ENCODE measurements around the gene TKT. TPM values are rescaled to one million over a fixed set of nuclear protein-coding genes. Genes with fewer than 3 reads are reported as not detected.
A peak's percentile ranks its signal among the peaks of the same experiment; 100 is the strongest.
"Not testable (repeated sequence)": the region's sequence is repeated elsewhere in the genome, so short reads cannot be mapped to it uniquely, and the experiment has no call there.

The TKT gene
- total and polyA plus RNA-seq, 4 donors = 351 to 498 (median 456) TPM

- Histone ChIP-seq H3K36me3 (ENCODE audit: control insufficient read depth in 4 of 4, insufficient read depth in 4 of 4, low read length in 4 of 4) (peaks cover 0 to 1% (median 0%) of the 10 kb centered on the region in 4 donors), H3K4me3 (peak overlapping the region; percentile 96), H3K9ac (ENCODE audit: insufficient read depth in 1 of 2, low read length in 2 of 2) (peak overlapping the region in 1 of 2 donors; percentile 61), H3K27me3 (ENCODE audit: control insufficient read depth in 3 of 3, insufficient read depth in 3 of 3, low read length in 2 of 3) (no peaks in the 10 kb centered on the region), H3K4me1 (ENCODE audit: control insufficient read depth in 5 of 5, insufficient read depth in 5 of 5, low read length in 5 of 5) (peaks cover 3 to 23% (median 18%) of the 10 kb centered on the region in 5 donors), H3K27ac (ENCODE audit: low read depth in 1 of 2, low read length in 1 of 2) (peak overlapping the region in 1 of 2 donors; percentile 65), H3K9me3 (ENCODE audit: control insufficient read depth in 4 of 4, insufficient read depth in 3 of 4, low read length in 3 of 4) (no peaks in the 10 kb centered on the region)
- no peak for TF ChIP-seq CTCF (IDR thresholded peaks at IDR 0.05; ENCODE audit: control extremely low read depth, extremely low read depth)
- WGBS, 2 donors = 50% methylated on average over 7 of the region's 7 CpGs
- DNase-seq = no peak
- no peak for ATAC-seq (ENCODE audit: insufficient read depth, low FRiP score)
Observed at GRCh38 chr3:53253707-53254508, 1.9 kb downstream of the TKT start.

GRCh38 chr3:53252947-53253322 is 2.9 kb downstream of the TKT start:
- not testable (repeated sequence) for DNase-seq; ATAC-seq (ENCODE audit: insufficient read depth, low FRiP score); H3K36me3 ChIP-seq (ENCODE audit: control insufficient read depth in 4 of 4, insufficient read depth in 4 of 4, low read length in 4 of 4); H3K4me3 ChIP-seq; H3K27me3 ChIP-seq (ENCODE audit: control insufficient read depth in 3 of 3, insufficient read depth in 3 of 3, low read length in 2 of 3); H3K9me3 ChIP-seq (ENCODE audit: control insufficient read depth in 4 of 4, insufficient read depth in 3 of 4, low read length in 3 of 4)
- H3K27ac ChIP-seq (ENCODE audit: low read depth in 1 of 2, low read length in 1 of 2) = peak overlapping the region in 1 of 2 donors; percentile 65
- H3K9ac ChIP-seq (ENCODE audit: insufficient read depth in 1 of 2, low read length in 2 of 2) = peak overlapping the region in 1 of 2 donors; percentile 25
- 48 to 64% methylated on average over 8 of the region's 8 CpGs for WGBS, 2 donors
- peaks cover 3 to 23% (median 18%) of the 10 kb centered on the region in 5 donors for H3K4me1 ChIP-seq (ENCODE audit: control insufficient read depth in 5 of 5, insufficient read depth in 5 of 5, low read length in 5 of 5)

GRCh38 chr3:53252096-53252946 is 3.5 kb downstream of the TKT start:
- DNase-seq (peak; percentile 64 to 87 (median 74)), ATAC-seq (ENCODE audit: insufficient read depth, low FRiP score) (peak; percentile 17)
- WGBS, 2 donors = 12 to 29% methylated on average over 10 of the region's 10 CpGs
- no peaks in the 10 kb centered on the region for H3K27me3 ChIP-seq (ENCODE audit: control insufficient read depth in 3 of 3, insufficient read depth in 3 of 3, low read length in 2 of 3)
- peak overlapping the region; percentile 25 to 47 for H3K9ac ChIP-seq (ENCODE audit: insufficient read depth in 1 of 2, low read length in 2 of 2)
- no peak for TF ChIP-seq CTCF (IDR thresholded peaks at IDR 0.05; ENCODE audit: control extremely low read depth, extremely low read depth)
- peaks cover 0 to 5% (median 0%) of the 10 kb centered on the region in 4 donors for H3K36me3 ChIP-seq (ENCODE audit: control insufficient read depth in 4 of 4, insufficient read depth in 4 of 4, low read length in 4 of 4)
- peak overlapping the region in 1 of 2 donors; percentile 86 for H3K27ac ChIP-seq (ENCODE audit: low read depth in 1 of 2, low read length in 1 of 2)
- H3K4me1 ChIP-seq (ENCODE audit: control insufficient read depth in 5 of 5, insufficient read depth in 5 of 5, low read length in 5 of 5) = peaks cover 3 to 23% (median 18%) of the 10 kb centered on the region in 5 donors
- H3K9me3 ChIP-seq (ENCODE audit: control insufficient read depth in 4 of 4, insufficient read depth in 3 of 4, low read length in 3 of 4) = no peaks in the 10 kb centered on the region
- H3K4me3 ChIP-seq = no peak overlapping the region

Measured in lung (tissue), 12 donors.